Brain microvascular endothelial cell (primary cell): ENCODE results near the gene C1orf52.

Experiments
- DNase-seq: peaks from one replicate; pipeline ENCODE4 v3.0.0-alpha.2; 2020
- H3K27ac ChIP-seq: fragments of 250-450 bp; sonication (Bioruptor Pico); 2 replicates; pipeline ENCODE4 v1.5.1; 2020; ENCODE audit warnings: mild to moderate bottlenecking, moderate library complexity
- H3K27me3 ChIP-seq: fragments of 250-450 bp; sonication (Bioruptor Pico); replicated peaks from 2 replicates; pipeline ENCODE4 v1.5.1; 2020; ENCODE audit warnings: mild to moderate bottlenecking
- H3K36me3 ChIP-seq: fragments of 250-450 bp; sonication (Bioruptor Pico); replicated peaks from 2 replicates; pipeline ENCODE4 v1.5.1; 2020; ENCODE audit warnings: mild to moderate bottlenecking
- H3K4me3 ChIP-seq: 2 replicates; pipeline ENCODE4 v1.5.1; 2011; ENCODE audit warnings: low read depth, mild to moderate bottlenecking, control low read depth, low read length, moderate library complexity
- CTCF ChIP-seq: IDR thresholded peaks from 2 replicates; pipeline ENCODE4 v1.5.1; 2011; ENCODE audit warnings: low read depth, mild to moderate bottlenecking, moderate library complexity, low read length, control low read depth, inconsistent platforms; ENCODE audit errors: missing control alignments
- in situ Hi-C: cut with HindIII; loops from 2 replicates; pipeline ENCODE4 v1.10.0; 2017; ENCODE audit warnings: low sequenced_read_pairs, low pct_ligation_motif_present

The C1orf52 gene

DNA sequence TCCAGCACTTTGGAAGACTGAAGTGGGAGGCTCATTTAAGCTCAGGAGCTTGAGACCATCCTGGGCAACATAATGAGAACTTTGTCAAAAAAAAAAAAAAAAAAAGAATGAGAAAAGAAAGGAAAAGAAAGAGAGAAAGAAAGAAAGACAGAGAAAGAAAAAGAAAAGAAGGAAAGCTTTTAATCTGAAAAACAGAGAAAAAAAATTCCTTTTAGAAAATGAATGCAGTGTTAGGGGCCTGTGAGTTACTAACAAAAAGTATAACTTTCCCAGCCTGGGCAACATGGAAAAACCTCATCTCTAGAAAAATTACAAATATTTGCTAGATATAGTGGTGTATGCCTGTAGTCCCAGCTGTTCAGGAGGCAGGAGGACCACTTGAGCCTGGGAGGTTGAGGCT, 42.8 kb downstream of the C1orf52 start:
- in situ Hi-C loops = no loop called here
- no peak for DNase-seq
- peaks cover 3% of the 10 kb centered on the region for H3K27me3 ChIP-seq
- TF ChIP-seq CTCF = no peak
- no peaks in the 10 kb centered on the region for H3K36me3 ChIP-seq
- H3K4me3 ChIP-seq = no peak overlapping the region
- no peak overlapping the region for H3K27ac ChIP-seq

DNA sequence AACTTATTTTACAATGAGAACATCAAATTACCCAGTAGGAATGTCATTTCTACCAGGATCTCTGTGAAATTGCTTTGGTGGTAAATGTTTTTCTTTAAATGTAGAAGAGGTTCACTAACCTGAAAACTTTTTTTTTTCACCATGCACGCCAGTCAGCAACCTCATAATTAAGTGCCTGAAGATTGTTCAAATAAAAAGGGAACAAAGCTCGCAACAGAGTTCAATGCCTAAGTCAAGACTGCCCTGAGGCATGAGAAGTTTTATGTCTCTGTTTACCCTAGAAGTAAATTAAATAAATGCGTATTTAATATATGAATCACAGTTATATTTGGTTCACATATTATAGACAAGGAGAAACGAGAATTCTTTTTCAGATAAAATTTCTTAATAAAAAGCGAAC, 44.8 kb downstream of the C1orf52 start:
- in situ Hi-C loops = no loop called here
- DNase-seq = no peak
- Histone ChIP-seq H3K27me3 (no peaks in the 10 kb centered on the region), H3K36me3 (no peaks in the 10 kb centered on the region), H3K4me3 (no peak overlapping the region), H3K27ac (no peak overlapping the region)
- TF ChIP-seq CTCF = no peak

- in situ Hi-C loops = no loop called here
- DNase-seq = no peak
- TF ChIP-seq CTCF = no peak
Observed at GRCh38 chr1:85208488-85208887, 51.0 kb downstream of the C1orf52 start.

GRCh38 chr1:85203573-85204171, 55.8 kb downstream of the C1orf52 start:
- no peak for TF ChIP-seq CTCF
- DNase-seq = no peak
- Histone ChIP-seq H3K27ac (no peak overlapping the region), H3K27me3 (no peaks in the 10 kb centered on the region), H3K36me3 (no peaks in the 10 kb centered on the region), H3K4me3 (no peak overlapping the region)
- in situ Hi-C loops = no loop called here

More at GRCh38 chr1:85208488-85208887, 51.0 kb downstream of the C1orf52 start:
- Histone ChIP-seq H3K27me3 (no peaks in the 10 kb centered on the region), H3K4me3 (no peak overlapping the region), H3K27ac (no peak overlapping the region), H3K36me3 (no peaks in the 10 kb centered on the region)

DNA sequence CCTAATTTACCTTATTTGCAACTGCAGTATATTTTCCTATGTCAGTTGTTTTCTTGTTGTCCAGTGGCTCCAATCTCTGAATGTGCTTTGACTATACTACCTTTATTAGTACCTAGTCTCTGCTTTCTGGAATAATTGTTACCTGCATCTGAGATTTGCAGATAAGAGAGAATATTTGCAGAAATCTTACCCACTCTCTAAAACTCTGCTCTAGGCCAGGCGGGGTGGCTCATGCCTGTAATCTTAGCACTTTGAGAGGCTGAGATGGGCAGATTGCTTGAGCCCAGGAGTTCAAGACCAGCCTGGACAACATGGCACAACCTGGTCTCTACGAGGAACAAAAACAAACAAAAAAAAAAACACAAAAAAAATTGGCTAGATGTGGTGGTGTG, 56.6 kb downstream of the C1orf52 start:
- Histone ChIP-seq H3K36me3 (no peaks in the 10 kb centered on the region), H3K27me3 (no peaks in the 10 kb centered on the region), H3K4me3 (no peak overlapping the region), H3K27ac (no peak overlapping the region)
- in situ Hi-C loops = no loop called here
- no peak for TF ChIP-seq CTCF
- DNase-seq = no peak
